HepG2 (cell line): ENCODE measurements around the gene BSN. TPM values are rescaled to one million over a fixed set of nuclear protein-coding genes. Genes with fewer than 3 reads are reported as not detected.
A peak's percentile ranks its signal among the peaks of the same experiment; 100 is the strongest.

ENCODE experiments used
- ATF5 ChIP-seq: sonication (generic); formaldehyde crosslinking; IDR thresholded peaks from 2 replicates; pipeline ENCODE4 v1.4.0; 2020; ENCODE audit warnings: mild to moderate bottlenecking, low read depth, missing genetic modification reagents
- CEBPG ChIP-seq: IDR thresholded peaks from 2 replicates; pipeline ENCODE4 v1.6.1; 2016
- CHD4 ChIP-seq: fragments of 200-600 bp; sonication (generic); IDR thresholded peaks from 2 replicates; pipeline ENCODE4 v1.7.0; 2017; ENCODE audit warnings: mild to moderate bottlenecking, low read length, borderline replicate concordance
- FOXP1 ChIP-seq, 2 experiments: fragments of 450-650 bp in 1 of 2; IDR thresholded peaks; 2 replicates each; pipeline ENCODE4 v1.6.1; 2017 to 2018; ENCODE audit warnings: antibody characterized with exemption in 1 of 2
- ISX ChIP-seq: sonication (generic); formaldehyde crosslinking; conservative IDR thresholded peaks from 2 replicates; pipeline ENCODE4 v1.5.0; 2020; ENCODE audit warnings: missing genetic modification reagents
- KLF11 ChIP-seq: IDR thresholded peaks from 2 replicates; pipeline ENCODE4 v1.6.1; 2016; ENCODE audit warnings: missing compliant biosample characterization
- MAFK ChIP-seq, 2 experiments: IDR thresholded peaks in 1 of 2; conservative IDR thresholded peaks in 1 of 2; 2 replicates each; pipeline ENCODE4 v1.6.1; 2011; ENCODE audit warnings: improper control_type of control experiment in 2 of 2, low read length in 2 of 2
- NFE2L1 ChIP-seq: sonication (generic); formaldehyde crosslinking; IDR thresholded peaks from 2 replicates; pipeline ENCODE4 v1.4.0; 2020; ENCODE audit warnings: missing genetic modification reagents, mild to moderate bottlenecking, borderline replicate concordance
- NFE2L2 ChIP-seq: fragments of 150-350 bp; IDR thresholded peaks from 2 replicates; pipeline ENCODE4 v1.6.1; 2014; ENCODE audit warnings: low read length
- NKX3-1 ChIP-seq: sonication (generic); formaldehyde crosslinking; IDR thresholded peaks from 2 replicates; pipeline ENCODE4 v1.5.0; 2020; ENCODE audit warnings: missing genetic modification reagents
- PTBP1 ChIP-seq: fragments of 200-400 bp; formaldehyde crosslinking; IDR thresholded peaks from 2 replicates; pipeline ENCODE4 v1.6.1; 2018; ENCODE audit warnings: low read length, low read depth; ENCODE audit not compliant: poor library complexity, severe bottlenecking
- RAD51 ChIP-seq: fragments of 450-650 bp; IDR thresholded peaks from 2 replicates; pipeline ENCODE4 v1.6.1; 2016; ENCODE audit warnings: borderline replicate concordance
- SALL2 ChIP-seq: sonication (generic); formaldehyde crosslinking; IDR thresholded peaks from 2 replicates; pipeline ENCODE4 v1.8.1; 2023; ENCODE audit warnings: mild to moderate bottlenecking, missing genetic modification reagents, inconsistent platforms
- SRSF9 ChIP-seq: fragments of 200-400 bp; formaldehyde crosslinking; IDR thresholded peaks from 2 replicates; pipeline ENCODE4 v1.6.1; 2018; ENCODE audit warnings: borderline replicate concordance, mild to moderate bottlenecking, low read depth, low read length; ENCODE audit not compliant: insufficient read depth, poor library complexity, severe bottlenecking
- ZEB1 ChIP-seq: IDR thresholded peaks from 2 replicates; pipeline ENCODE4 v1.6.1; 2012; ENCODE audit warnings: mild to moderate bottlenecking, low read depth, inconsistent platforms; ENCODE audit not compliant: insufficient replicate concordance
- ZNF143 ChIP-seq: sonication (generic); formaldehyde crosslinking; IDR thresholded peaks from 2 replicates; pipeline ENCODE4 v1.4.0; 2020; ENCODE audit warnings: missing genetic modification reagents
- ZNF331 ChIP-seq: sonication (generic); formaldehyde crosslinking; IDR thresholded peaks from 2 replicates; pipeline ENCODE4 v1.4.0; 2020; ENCODE audit warnings: missing genetic modification reagents
- ZNF382 ChIP-seq: sonication (generic); formaldehyde crosslinking; IDR thresholded peaks from 2 replicates; pipeline ENCODE4 v1.5.0; 2020; ENCODE audit warnings: missing genetic modification reagents, mild to moderate bottlenecking, borderline replicate concordance
- ZNF446 ChIP-seq: sonication (generic); formaldehyde crosslinking; IDR thresholded peaks from 2 replicates; pipeline ENCODE4 v1.5.0; 2020; ENCODE audit warnings: mild to moderate bottlenecking, missing genetic modification reagents
- ZNF615 ChIP-seq: sonication (generic); formaldehyde crosslinking; IDR thresholded peaks from 2 replicates; pipeline ENCODE4 v1.5.0; 2020; ENCODE audit warnings: mild to moderate bottlenecking, missing genetic modification reagents, borderline replicate concordance
- ZNF674 ChIP-seq: sonication (generic); formaldehyde crosslinking; IDR thresholded peaks from 2 replicates; pipeline ENCODE4 v1.5.0; 2020; ENCODE audit warnings: low read depth, mild to moderate bottlenecking, missing genetic modification reagents
- ZNF788 ChIP-seq: sonication (generic); formaldehyde crosslinking; IDR thresholded peaks from 2 replicates; pipeline ENCODE4 v1.5.0; 2020; ENCODE audit warnings: mild to moderate bottlenecking, missing genetic modification reagents, borderline replicate concordance
- ZNF83 ChIP-seq: sonication (generic); formaldehyde crosslinking; IDR thresholded peaks from 2 replicates; pipeline ENCODE4 v1.4.0; 2020; ENCODE audit warnings: missing genetic modification reagents, mild to moderate bottlenecking, borderline replicate concordance
- polyA plus RNA-seq, 8 experiments: library from polyadenylated mRNA; depleted of rRNA in 3 of 8; stranded (reverse) in 7 of 8; unstranded in 1 of 8; fragments of >200 nt; fragmentation: Illumina TruSeq in 4 of 8; extraction: Trizol in 4 of 8; gene quantifications; 2 replicates each; pipeline versions ENCODE4 v1.2.1 to v1.2.3, GENCODE V29; 2011 to 2016; ENCODE audit warnings: low read depth in 4 of 8, missing spikeins in 1 of 8, mixed read lengths in 1 of 8; ENCODE audit not compliant: insufficient read depth in 1 of 8
- total RNA-seq, 5 experiments: library from RNA; depleted of rRNA; stranded (reverse); fragments of >200 nt; fragmentation: Illumina TruSeq; extraction: Trizol; gene quantifications; 2 replicates each; pipeline ENCODE4 v1.2.3, GENCODE V29; 2016; ENCODE audit warnings: low read depth in 1 of 5
- TF ChIP-seq, protein P1 (sequence below): sonication (generic); formaldehyde crosslinking; IDR thresholded peaks from 2 replicates; pipeline ENCODE4 v1.8.1; 2023; ENCODE audit warnings: mild to moderate bottlenecking, missing genetic modification reagents
- TF ChIP-seq, protein P2 (sequence below): sonication (generic); formaldehyde crosslinking; IDR thresholded peaks from 2 replicates; pipeline ENCODE4 v1.8.1; 2023; ENCODE audit warnings: mild to moderate bottlenecking, missing genetic modification reagents
- TF ChIP-seq, protein P3 (sequence below): sonication (generic); formaldehyde crosslinking; conservative IDR thresholded peaks from 2 replicates; pipeline ENCODE4 v1.4.0; 2020; ENCODE audit warnings: mild to moderate bottlenecking, missing genetic modification reagents, moderate library complexity

Gene BSN
- total and polyA plus RNA-seq, 2 of the 13 experiments (the other 11 are each of a cell fraction or from before 2014, with no cell fraction given), result 0.42 to 0.86 TPM

DNA sequence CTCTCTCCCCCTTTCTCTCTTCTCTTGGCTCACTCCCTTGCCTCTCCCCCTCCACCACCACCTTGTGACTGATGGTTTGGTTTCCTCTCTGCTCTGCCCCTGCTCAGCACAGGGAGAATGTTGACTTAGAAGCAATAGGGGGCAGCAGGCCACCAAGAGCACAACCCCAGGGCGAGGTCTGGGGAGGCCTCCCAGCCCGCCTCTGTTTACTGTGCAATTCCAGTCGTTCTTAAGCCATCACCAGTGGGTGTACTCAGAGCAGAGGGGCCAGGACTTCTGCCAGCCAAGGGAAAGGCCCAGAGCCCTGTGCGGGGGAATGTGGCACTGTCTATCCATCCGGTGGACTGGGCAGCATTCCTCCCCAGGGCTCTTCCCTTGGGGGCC is 114.1 kb downstream of the BSN start (continued):
- no peak for TF ChIP-seq ZNF83
- no peak for TF ChIP-seq KLF11
- TF ChIP-seq ZNF615 (CRISPR knock-in tag), result no peak
- no peak for TF ChIP-seq FOXP1 (IDR thresholded peaks at IDR 0.05)
- TF ChIP-seq FOXP1 (CRISPR knock-in tag; IDR thresholded peaks at IDR 0.05), result peak; percentile 88
- TF ChIP-seq NFE2L1 (CRISPR knock-in tag), result no peak
- peak; percentile 64; the same call in 1 of the 2 replicates for TF ChIP-seq ZNF788 (CRISPR knock-in tag)
- no peak for TF ChIP-seq SALL2 (CRISPR knock-in tag)
- TF ChIP-seq PTBP1, result no peak
- TF ChIP-seq MAFK (conservative IDR thresholded peaks at IDR 0.05 in 1 of 2, IDR thresholded peaks at IDR 0.05 in 1 of 2; ENCODE audit: low read length in 2 of 2), result no peak
- no peak for TF ChIP-seq RAD51
- no peak for TF ChIP-seq ZNF143 (CRISPR knock-in tag)
- TF ChIP-seq, protein P1, sequence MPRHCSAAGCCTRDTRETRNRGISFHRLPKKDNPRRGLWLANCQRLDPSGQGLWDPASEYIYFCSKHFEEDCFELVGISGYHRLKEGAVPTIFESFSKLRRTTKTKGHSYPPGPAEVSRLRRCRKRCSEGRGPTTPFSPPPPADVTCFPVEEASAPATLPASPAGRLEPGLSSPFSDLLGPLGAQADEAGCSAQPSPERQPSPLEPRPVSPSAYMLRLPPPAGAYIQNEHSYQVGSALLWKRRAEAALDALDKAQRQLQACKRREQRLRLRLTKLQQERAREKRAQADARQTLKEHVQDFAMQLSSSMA, result no peak
- no peak for TF ChIP-seq NFE2L2
- TF ChIP-seq CHD4, result no peak
- no peak for TF ChIP-seq NKX3-1 (CRISPR knock-in tag)
- TF ChIP-seq ATF5 (CRISPR knock-in tag), result no peak
- TF ChIP-seq CEBPG, result peak; percentile 73
- TF ChIP-seq, protein P2, sequence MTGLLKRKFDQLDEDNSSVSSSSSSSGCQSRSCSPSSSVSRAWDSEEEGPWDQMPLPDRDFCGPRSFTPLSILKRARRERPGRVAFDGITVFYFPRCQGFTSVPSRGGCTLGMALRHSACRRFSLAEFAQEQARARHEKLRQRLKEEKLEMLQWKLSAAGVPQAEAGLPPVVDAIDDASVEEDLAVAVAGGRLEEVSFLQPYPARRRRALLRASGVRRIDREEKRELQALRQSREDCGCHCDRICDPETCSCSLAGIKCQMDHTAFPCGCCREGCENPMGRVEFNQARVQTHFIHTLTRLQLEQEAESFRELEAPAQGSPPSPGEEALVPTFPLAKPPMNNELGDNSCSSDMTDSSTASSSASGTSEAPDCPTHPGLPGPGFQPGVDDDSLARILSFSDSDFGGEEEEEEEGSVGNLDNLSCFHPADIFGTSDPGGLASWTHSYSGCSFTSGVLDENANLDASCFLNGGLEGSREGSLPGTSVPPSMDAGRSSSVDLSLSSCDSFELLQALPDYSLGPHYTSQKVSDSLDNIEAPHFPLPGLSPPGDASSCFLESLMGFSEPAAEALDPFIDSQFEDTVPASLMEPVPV (CRISPR knock-in tag), result no peak
- no peak for TF ChIP-seq ZNF446 (CRISPR knock-in tag)
- TF ChIP-seq ZNF382 (CRISPR knock-in tag), result no peak
- TF ChIP-seq ZEB1, result no peak
- TF ChIP-seq SRSF9, result no peak
- TF ChIP-seq ISX, result no peak
- no peak for TF ChIP-seq ZNF674 (CRISPR knock-in tag)
- TF ChIP-seq ZNF331 (CRISPR knock-in tag), result peak; percentile 87
- TF ChIP-seq, protein P3, sequence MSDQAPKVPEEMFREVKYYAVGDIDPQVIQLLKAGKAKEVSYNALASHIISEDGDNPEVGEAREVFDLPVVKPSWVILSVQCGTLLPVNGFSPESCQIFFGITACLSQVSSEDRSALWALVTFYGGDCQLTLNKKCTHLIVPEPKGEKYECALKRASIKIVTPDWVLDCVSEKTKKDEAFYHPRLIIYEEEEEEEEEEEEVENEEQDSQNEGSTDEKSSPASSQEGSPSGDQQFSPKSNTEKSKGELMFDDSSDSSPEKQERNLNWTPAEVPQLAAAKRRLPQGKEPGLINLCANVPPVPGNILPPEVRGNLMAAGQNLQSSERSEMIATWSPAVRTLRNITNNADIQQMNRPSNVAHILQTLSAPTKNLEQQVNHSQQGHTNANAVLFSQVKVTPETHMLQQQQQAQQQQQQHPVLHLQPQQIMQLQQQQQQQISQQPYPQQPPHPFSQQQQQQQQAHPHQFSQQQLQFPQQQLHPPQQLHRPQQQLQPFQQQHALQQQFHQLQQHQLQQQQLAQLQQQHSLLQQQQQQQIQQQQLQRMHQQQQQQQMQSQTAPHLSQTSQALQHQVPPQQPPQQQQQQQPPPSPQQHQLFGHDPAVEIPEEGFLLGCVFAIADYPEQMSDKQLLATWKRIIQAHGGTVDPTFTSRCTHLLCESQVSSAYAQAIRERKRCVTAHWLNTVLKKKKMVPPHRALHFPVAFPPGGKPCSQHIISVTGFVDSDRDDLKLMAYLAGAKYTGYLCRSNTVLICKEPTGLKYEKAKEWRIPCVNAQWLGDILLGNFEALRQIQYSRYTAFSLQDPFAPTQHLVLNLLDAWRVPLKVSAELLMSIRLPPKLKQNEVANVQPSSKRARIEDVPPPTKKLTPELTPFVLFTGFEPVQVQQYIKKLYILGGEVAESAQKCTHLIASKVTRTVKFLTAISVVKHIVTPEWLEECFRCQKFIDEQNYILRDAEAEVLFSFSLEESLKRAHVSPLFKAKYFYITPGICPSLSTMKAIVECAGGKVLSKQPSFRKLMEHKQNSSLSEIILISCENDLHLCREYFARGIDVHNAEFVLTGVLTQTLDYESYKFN (CRISPR knock-in tag), result peak; percentile 89
